ENCODE data around the gene FASN. TPM values are rescaled to one million over a fixed set of nuclear protein-coding genes. Genes with fewer than 3 reads are reported as not detected.

The FASN gene
- total RNA-seq, 1 donor from 2014 or later, result 439 TPM

DNA sequence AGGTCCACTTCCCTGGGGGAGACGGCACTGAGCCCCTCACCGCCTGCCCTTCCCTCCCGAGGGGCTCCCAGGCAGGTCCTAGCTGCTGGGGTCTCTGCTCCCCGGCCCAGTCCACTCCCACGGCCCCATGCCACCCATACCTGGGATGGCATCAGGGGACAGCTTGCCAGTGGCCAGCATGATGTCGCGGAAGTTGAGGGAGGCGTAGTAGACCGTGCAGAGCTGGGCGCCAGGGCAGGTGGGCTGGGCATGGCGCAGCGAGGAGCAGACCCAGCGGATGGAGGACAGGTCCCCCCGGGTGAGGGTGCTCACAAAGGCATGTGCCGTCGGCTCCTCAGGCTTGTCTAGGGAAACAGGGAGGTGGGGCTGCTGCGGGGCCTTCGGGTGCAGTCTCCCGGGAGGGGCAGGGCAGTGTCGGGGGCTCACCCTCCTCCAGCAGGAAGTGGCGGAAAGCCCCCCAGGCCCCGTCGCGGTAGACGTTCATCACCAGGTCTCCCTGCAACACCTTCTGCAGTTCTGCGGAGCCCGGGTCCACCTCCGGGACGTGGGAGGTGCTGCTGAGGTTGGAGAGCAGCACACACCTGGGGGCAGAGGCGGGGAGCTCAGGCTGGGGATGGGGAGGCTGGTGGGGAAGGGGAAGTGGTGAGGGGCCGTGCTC lies 13.5 kb downstream of the FASN start:
- TF ChIP-seq, protein P1, sequence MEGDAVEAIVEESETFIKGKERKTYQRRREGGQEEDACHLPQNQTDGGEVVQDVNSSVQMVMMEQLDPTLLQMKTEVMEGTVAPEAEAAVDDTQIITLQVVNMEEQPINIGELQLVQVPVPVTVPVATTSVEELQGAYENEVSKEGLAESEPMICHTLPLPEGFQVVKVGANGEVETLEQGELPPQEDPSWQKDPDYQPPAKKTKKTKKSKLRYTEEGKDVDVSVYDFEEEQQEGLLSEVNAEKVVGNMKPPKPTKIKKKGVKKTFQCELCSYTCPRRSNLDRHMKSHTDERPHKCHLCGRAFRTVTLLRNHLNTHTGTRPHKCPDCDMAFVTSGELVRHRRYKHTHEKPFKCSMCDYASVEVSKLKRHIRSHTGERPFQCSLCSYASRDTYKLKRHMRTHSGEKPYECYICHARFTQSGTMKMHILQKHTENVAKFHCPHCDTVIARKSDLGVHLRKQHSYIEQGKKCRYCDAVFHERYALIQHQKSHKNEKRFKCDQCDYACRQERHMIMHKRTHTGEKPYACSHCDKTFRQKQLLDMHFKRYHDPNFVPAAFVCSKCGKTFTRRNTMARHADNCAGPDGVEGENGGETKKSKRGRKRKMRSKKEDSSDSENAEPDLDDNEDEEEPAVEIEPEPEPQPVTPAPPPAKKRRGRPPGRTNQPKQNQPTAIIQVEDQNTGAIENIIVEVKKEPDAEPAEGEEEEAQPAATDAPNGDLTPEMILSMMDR (IDR thresholded peaks at IDR 0.05; ENCODE audit: partially characterized antibody, unreplicated experiment), result no peak
- no peak for DNase-seq
- peaks cover 5% of the 10 kb centered on the region for H3K9me3 Mint-ChIP-seq (ENCODE audit: unreplicated experiment)
- no peak overlapping the region for H3K4me3 Mint-ChIP-seq (ENCODE audit: unreplicated experiment)
- no peak overlapping the region for H3K27ac Mint-ChIP-seq (ENCODE audit: unreplicated experiment)
- peaks cover 2% of the 10 kb centered on the region for H3K27me3 Mint-ChIP-seq (ENCODE audit: unreplicated experiment)
- H3K36me3 Mint-ChIP-seq (ENCODE audit: unreplicated experiment), result no peaks in the 10 kb centered on the region
- H3K4me1 Mint-ChIP-seq (ENCODE audit: low read depth, unreplicated experiment), result no peaks in the 10 kb centered on the region

DNA sequence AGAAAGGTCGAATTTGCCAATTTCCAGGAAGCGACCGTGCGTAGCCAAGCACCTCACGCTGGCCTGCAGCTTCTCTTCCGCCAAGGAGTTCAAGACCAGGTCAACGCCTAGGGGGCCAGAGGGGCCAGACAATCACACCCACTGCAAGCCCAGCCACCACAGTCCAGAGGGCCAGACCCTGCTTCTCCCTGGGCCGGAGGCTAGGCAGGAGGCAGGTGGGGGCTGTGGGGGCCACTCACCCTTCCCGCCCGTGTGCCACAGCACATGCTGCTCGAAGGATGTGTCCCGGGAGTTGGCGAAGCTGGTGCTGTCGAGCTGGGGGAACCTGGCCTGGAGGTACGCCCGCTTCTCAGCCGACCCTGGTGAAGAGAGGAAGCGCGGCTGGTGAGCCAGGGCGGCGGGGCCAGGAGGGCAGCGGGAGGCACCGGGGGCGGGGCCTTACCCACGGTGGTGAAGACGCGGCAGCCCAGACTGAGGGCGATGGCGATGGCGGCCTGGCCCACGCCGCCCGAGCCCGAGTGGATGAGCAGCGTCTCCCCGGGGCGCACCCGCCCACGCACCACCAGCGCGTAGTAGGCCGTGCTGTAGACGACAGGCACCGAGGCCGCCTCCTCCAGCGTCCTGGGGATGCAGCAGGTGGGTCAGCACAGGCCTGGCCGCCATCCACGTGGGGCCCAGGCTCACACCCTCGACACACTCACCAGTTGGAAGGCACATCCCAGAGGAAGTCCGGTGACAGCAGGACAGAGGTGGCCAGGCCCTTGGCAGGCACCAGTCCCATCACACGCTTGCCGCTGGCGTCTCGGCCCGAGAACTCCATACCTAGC lies 14.3 kb downstream of the FASN start:
- TF ChIP-seq, protein P1 (IDR thresholded peaks at IDR 0.05; ENCODE audit: partially characterized antibody, unreplicated experiment), result no peak
- peaks cover 2% of the 10 kb centered on the region for H3K27me3 Mint-ChIP-seq (ENCODE audit: unreplicated experiment)
- H3K4me1 Mint-ChIP-seq (ENCODE audit: low read depth, unreplicated experiment), result no peaks in the 10 kb centered on the region
- H3K4me3 Mint-ChIP-seq (ENCODE audit: unreplicated experiment), result no peak overlapping the region
- H3K27ac Mint-ChIP-seq (ENCODE audit: unreplicated experiment), result no peak overlapping the region
- H3K36me3 Mint-ChIP-seq (ENCODE audit: unreplicated experiment), result no peaks in the 10 kb centered on the region
- H3K9me3 Mint-ChIP-seq (ENCODE audit: unreplicated experiment), result peaks cover 5% of the 10 kb centered on the region
- DNase-seq, result no peak

DNA sequence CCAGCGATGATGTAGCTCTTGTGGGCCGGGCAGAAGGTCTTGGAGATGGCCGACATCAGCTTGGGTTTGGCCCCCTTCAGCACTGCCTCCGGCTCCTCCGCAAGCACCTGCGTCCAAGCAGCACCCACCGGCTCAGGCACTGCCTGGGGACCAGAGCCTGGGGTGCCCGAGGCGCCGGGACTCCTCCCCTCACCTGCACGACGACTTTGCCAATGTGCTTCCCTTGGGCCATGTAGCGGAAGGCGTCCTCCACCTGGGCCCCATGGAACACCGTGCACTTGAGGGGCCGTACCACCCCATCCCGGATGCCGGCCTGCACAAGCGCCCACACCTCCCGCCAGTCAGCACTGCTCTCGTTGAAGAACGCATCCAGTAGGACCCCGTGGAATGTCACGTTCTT lies 15.0 kb downstream of the FASN start:
- Mint-ChIP-seq H3K4me3 (ENCODE audit: unreplicated experiment) (no peak overlapping the region), H3K36me3 (ENCODE audit: unreplicated experiment) (no peaks in the 10 kb centered on the region), H3K9me3 (ENCODE audit: unreplicated experiment) (peaks cover 8% of the 10 kb centered on the region), H3K27me3 (ENCODE audit: unreplicated experiment) (peaks cover 5% of the 10 kb centered on the region), H3K27ac (ENCODE audit: unreplicated experiment) (no peak overlapping the region), H3K4me1 (ENCODE audit: low read depth, unreplicated experiment) (no peaks in the 10 kb centered on the region)
- DNase-seq, result no peak
- TF ChIP-seq, protein P1 (IDR thresholded peaks at IDR 0.05; ENCODE audit: partially characterized antibody, unreplicated experiment), result no peak

DNA sequence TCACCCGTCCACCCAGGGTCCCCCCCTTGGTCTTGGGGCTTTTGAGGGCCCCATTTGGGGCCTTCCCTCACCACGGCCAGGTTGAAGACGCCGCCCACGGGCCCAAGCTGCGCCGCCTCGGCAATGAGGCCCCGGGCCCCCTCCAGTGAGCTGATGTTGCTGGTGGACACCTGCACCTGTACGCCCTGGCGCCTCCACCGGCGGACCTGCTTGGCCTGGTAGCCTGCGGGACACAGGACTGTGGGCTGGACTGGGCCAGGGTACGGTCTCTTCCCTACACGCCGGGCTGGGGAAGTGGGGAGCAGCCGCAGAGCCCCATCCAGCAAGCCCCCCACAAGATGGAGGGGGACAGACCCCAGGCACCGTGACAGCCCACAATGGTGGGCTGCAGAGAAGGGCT lies 15.6 kb downstream of the FASN start:
- H3K9me3 Mint-ChIP-seq (ENCODE audit: unreplicated experiment), result peaks cover 8% of the 10 kb centered on the region
- H3K36me3 Mint-ChIP-seq (ENCODE audit: unreplicated experiment), result no peaks in the 10 kb centered on the region
- H3K4me1 Mint-ChIP-seq (ENCODE audit: low read depth, unreplicated experiment), result no peaks in the 10 kb centered on the region
- no peak for DNase-seq
- no peak overlapping the region for H3K4me3 Mint-ChIP-seq (ENCODE audit: unreplicated experiment)
- TF ChIP-seq, protein P1 (IDR thresholded peaks at IDR 0.05; ENCODE audit: partially characterized antibody, unreplicated experiment), result no peak
- no peak overlapping the region for H3K27ac Mint-ChIP-seq (ENCODE audit: unreplicated experiment)
- peaks cover 5% of the 10 kb centered on the region for H3K27me3 Mint-ChIP-seq (ENCODE audit: unreplicated experiment)

DNA sequence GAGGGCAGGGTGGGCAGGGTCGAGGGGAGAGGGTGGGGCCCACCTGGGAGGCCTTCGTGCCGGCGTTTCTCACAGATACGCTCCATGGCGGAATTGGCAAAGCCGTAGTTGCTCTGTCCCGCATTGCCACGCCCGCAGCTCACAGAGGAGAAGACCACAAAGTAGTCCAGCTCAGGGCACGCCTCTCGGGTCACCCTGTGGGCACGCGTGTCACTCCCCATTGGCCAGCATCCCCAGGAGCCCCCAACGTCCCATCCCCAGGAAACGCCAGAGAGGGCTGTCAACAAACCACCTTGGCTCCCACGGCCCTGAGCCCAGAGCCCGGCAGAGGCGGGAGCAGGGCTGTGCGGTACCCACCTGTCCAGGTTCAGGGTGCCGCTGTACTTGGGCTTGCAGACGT lies 16.1 kb downstream of the FASN start:
- Mint-ChIP-seq H3K27ac (ENCODE audit: unreplicated experiment) (no peak overlapping the region), H3K4me1 (ENCODE audit: low read depth, unreplicated experiment) (no peaks in the 10 kb centered on the region), H3K4me3 (ENCODE audit: unreplicated experiment) (no peak overlapping the region), H3K9me3 (ENCODE audit: unreplicated experiment) (peaks cover 8% of the 10 kb centered on the region), H3K36me3 (ENCODE audit: unreplicated experiment) (no peaks in the 10 kb centered on the region), H3K27me3 (ENCODE audit: unreplicated experiment) (peaks cover 5% of the 10 kb centered on the region)
- TF ChIP-seq, protein P1 (IDR thresholded peaks at IDR 0.05; ENCODE audit: partially characterized antibody, unreplicated experiment), result no peak
- DNase-seq, result no peak
